H9 (cell line): Measurements from ENCODE around the gene ATG5. TPM values are rescaled to one million over a fixed set of nuclear protein-coding genes. Genes with fewer than 3 reads are reported as not detected.

ENCODE experiments used
- DNase-seq: peaks from one replicate; pipeline ENCODE4 v3.0.0-alpha.2; 2017
- H2AFZ ChIP-seq: one replicate; pipeline ENCODE4 v1.6.1; 2013; ENCODE audit warnings: mild to moderate bottlenecking, low read length, control low read depth, moderate library complexity
- H2AK5ac ChIP-seq: 2 replicates; pipeline ENCODE4 v1.6.1; 2013; ENCODE audit warnings: low read length, control low read depth, mixed read lengths; ENCODE audit not compliant: insufficient read length
- H2BK120ac ChIP-seq: one replicate; pipeline ENCODE4 v1.6.1; 2013; ENCODE audit warnings: low read depth, mild to moderate bottlenecking, low read length, control low read depth, inconsistent platforms; ENCODE audit not compliant: poor library complexity, severe bottlenecking
- H2BK12ac ChIP-seq: 2 replicates; pipeline ENCODE4 v1.6.1; 2013; ENCODE audit warnings: low read length, control low read depth, mixed read lengths, low read depth; ENCODE audit not compliant: insufficient read length
- H2BK15ac ChIP-seq: 2 replicates; pipeline ENCODE4 v1.6.1; 2013; ENCODE audit warnings: low read depth, low read length, control low read depth
- H2BK20ac ChIP-seq: one replicate; pipeline ENCODE4 v1.6.1; 2013; ENCODE audit warnings: low read depth, mild to moderate bottlenecking, low read length, control low read depth, inconsistent platforms; ENCODE audit not compliant: poor library complexity, severe bottlenecking
- H2BK5ac ChIP-seq: 2 replicates; pipeline ENCODE4 v1.6.1; 2013; ENCODE audit warnings: low read length, control low read depth, mixed read lengths; ENCODE audit not compliant: insufficient read length
- H3K14ac ChIP-seq: 2 replicates; pipeline ENCODE4 v1.6.1; 2013; ENCODE audit warnings: low read length, control low read depth; ENCODE audit not compliant: insufficient read depth
- H3K18ac ChIP-seq: 2 replicates; pipeline ENCODE4 v1.6.1; 2013; ENCODE audit warnings: low read depth, mild to moderate bottlenecking, mixed read lengths, low read length, control low read depth; ENCODE audit not compliant: insufficient read length
- H3K23ac ChIP-seq: 2 replicates; pipeline ENCODE4 v1.6.1; 2013; ENCODE audit warnings: low read length, control low read depth, mixed read lengths, low read depth; ENCODE audit not compliant: insufficient read length
- H3K23me2 ChIP-seq: 2 replicates; pipeline ENCODE4 v1.6.1; 2013; ENCODE audit warnings: low read depth, mild to moderate bottlenecking, mixed read lengths, low read length, control low read depth; ENCODE audit not compliant: insufficient read length, poor library complexity, severe bottlenecking
- H3K27ac ChIP-seq: 2 replicates; pipeline ENCODE4 v1.5.1; 2013; ENCODE audit warnings: low read length, control low read depth, mixed read lengths, low read depth; ENCODE audit not compliant: insufficient read length
- H3K27me3 ChIP-seq: 2 replicates; pipeline ENCODE4 v1.6.1; 2013; ENCODE audit warnings: low read length, control low read depth, inconsistent platforms; ENCODE audit not compliant: insufficient read depth
- H3K4ac ChIP-seq: 2 replicates; pipeline ENCODE4 v1.6.1; 2013; ENCODE audit warnings: low read depth, mild to moderate bottlenecking, control low read depth, inconsistent platforms, low read length, moderate library complexity
- H3K4me1 ChIP-seq: 2 replicates; pipeline ENCODE4 v1.6.1; 2013; ENCODE audit warnings: low read length, control low read depth, inconsistent platforms; ENCODE audit not compliant: insufficient read depth
- H3K4me2 ChIP-seq: 2 replicates; pipeline ENCODE4 v1.6.1; 2013; ENCODE audit warnings: low read length, control low read depth, mixed read lengths; ENCODE audit not compliant: insufficient read length, insufficient read depth
- H3K56ac ChIP-seq: 2 replicates; pipeline ENCODE4 v1.6.1; 2013; ENCODE audit warnings: low read depth, mild to moderate bottlenecking, mixed read lengths, low read length, control low read depth; ENCODE audit not compliant: insufficient read length
- H3K79me1 ChIP-seq: 2 replicates; pipeline ENCODE4 v1.6.1; 2013; ENCODE audit warnings: low read depth, mild to moderate bottlenecking, moderate library complexity, low read length, control low read depth, inconsistent platforms; ENCODE audit not compliant: insufficient read depth, poor library complexity, severe bottlenecking
- H3K79me2 ChIP-seq: 2 replicates; pipeline ENCODE4 v1.6.1; 2013; ENCODE audit warnings: low read length, control low read depth, inconsistent platforms; ENCODE audit not compliant: insufficient read depth
- H3K9ac ChIP-seq: 2 replicates; pipeline ENCODE4 v1.6.1; 2013; ENCODE audit warnings: low read length, control low read depth, mixed read lengths; ENCODE audit not compliant: insufficient read length; ENCODE audit errors: extremely low read depth
- H3K9me3 ChIP-seq: one replicate; pipeline ENCODE4 v1.6.1; 2013; ENCODE audit warnings: low read depth, low read length, inconsistent platforms; ENCODE audit not compliant: control insufficient read depth
- H3T11ph ChIP-seq: one replicate; pipeline ENCODE4 v1.6.1; 2013; ENCODE audit warnings: mild to moderate bottlenecking, low read length, control low read depth, inconsistent platforms
- H4K20me1 ChIP-seq: one replicate; pipeline ENCODE4 v1.6.1; 2013; ENCODE audit not compliant: control insufficient read depth, insufficient read length, insufficient read depth
- H4K5ac ChIP-seq: 2 replicates; pipeline ENCODE4 v1.6.1; 2013; ENCODE audit warnings: low read depth, mild to moderate bottlenecking, mixed read lengths, low read length, control low read depth; ENCODE audit not compliant: insufficient read length
- H4K8ac ChIP-seq: replicated peaks from 2 replicates; pipeline ENCODE4 v1.6.1; 2013; ENCODE audit warnings: low read length, control low read depth, mixed read lengths, low read depth; ENCODE audit not compliant: insufficient read length
- H4K91ac ChIP-seq: 2 replicates; pipeline ENCODE4 v1.6.1; 2013; ENCODE audit warnings: low read depth, mild to moderate bottlenecking, moderate library complexity, mixed read lengths, low read length, control low read depth; ENCODE audit not compliant: insufficient read length
- H3K27ac Mint-ChIP-seq, 3 experiments: 2 replicates in 2 of 3; 3 replicates in 1 of 3; pipeline ENCODE4 v1.8.0; 2020 to 2021; ENCODE audit warnings: mixed read lengths in 3 of 3, mild to moderate bottlenecking in 1 of 3, moderate library complexity in 1 of 3
- H3K27me3 Mint-ChIP-seq: 2 replicates; pipeline ENCODE4 v1.8.0; 2021; ENCODE audit warnings: low read depth, mild to moderate bottlenecking, moderate library complexity, mixed read lengths
- H3K36me3 Mint-ChIP-seq, 3 experiments: 2 replicates in 2 of 3; 3 replicates in 1 of 3; pipeline ENCODE4 v1.8.0; 2020 to 2021; ENCODE audit warnings: low read depth in 3 of 3, mixed read lengths in 3 of 3; ENCODE audit not compliant: insufficient read depth in 1 of 3
- H3K4me1 Mint-ChIP-seq, 2 experiments: 2 replicates each; pipeline ENCODE4 v1.8.0; 2020; ENCODE audit warnings: mixed read lengths in 2 of 2
- H3K4me3 Mint-ChIP-seq, 2 experiments: 2 replicates in 1 of 2; 3 replicates in 1 of 2; pipeline ENCODE4 v1.8.0; 2020 to 2021; ENCODE audit warnings: mild to moderate bottlenecking in 2 of 2, mixed read lengths in 2 of 2, moderate library complexity in 1 of 2
- H3K9me3 Mint-ChIP-seq, 2 experiments: 2 replicates in 1 of 2; 3 replicates in 1 of 2; pipeline ENCODE4 v1.8.0; 2020; ENCODE audit warnings: mild to moderate bottlenecking in 2 of 2, mixed read lengths in 2 of 2, moderate library complexity in 1 of 2
- WGBS: extraction: QIAGEN DNeasy Blood & Tissue Kit; methylation state at CpG from one replicate; pipeline ENCODE4 v1.1.7; 2013; ENCODE audit warnings: missing lambda C conversion rate, low lambda C conversion rate, mixed read lengths; ENCODE audit not compliant: insufficient read length; ENCODE audit errors: extremely low coverage; 5-methylcytosine and 5-hydroxymethylcytosine counted together
- total RNA-seq: library from RNA; stranded (reverse); gene quantifications from 2 replicates; pipeline ENCODE4 v1.2.1, GENCODE V29; 2021
- TF ChIP-seq, protein P1 (sequence below): fragments of 200-600 bp; sonication (generic); conservative IDR thresholded peaks from 3 replicates; pipeline ENCODE4 v1.8.0; 2021; ENCODE audit warnings: antibody characterized with exemption, mild to moderate bottlenecking

ATG5 gene
- total RNA-seq, 1 experiment from 2014 or later = 36.7 TPM

DNA sequence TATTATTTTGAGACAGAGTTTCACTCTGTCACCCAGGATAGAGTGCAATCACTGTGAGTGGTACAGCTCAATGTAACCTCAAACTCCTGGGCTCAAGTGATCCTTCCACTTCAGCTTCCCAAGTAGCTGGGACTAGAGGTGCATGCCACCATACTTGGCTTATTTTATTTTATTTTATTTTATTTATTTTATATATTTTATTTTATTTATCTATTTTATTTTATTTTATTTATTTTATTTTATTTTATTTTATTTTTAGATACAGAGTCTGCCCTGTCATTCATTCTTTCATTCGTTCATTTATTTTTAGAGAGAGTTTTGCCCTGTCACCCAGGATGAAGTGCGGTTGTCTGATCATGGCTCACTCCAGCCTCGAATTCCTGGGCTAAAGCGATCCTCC is 35.5 kb downstream of the ATG5 start:
- Histone ChIP-seq H3K14ac (no peak overlapping the region), H4K20me1 (no peaks in the 10 kb centered on the region), H3K27me3 (no peaks in the 10 kb centered on the region), H2BK20ac (no peak overlapping the region), H4K5ac (no peak overlapping the region), H3K79me2 (peaks cover 13% of the 10 kb centered on the region; the same call in 1 of the 2 replicates), H3K27ac (no peak overlapping the region), H2AFZ (no peak overlapping the region), H2BK12ac (no peak overlapping the region), H3K9me3 (no peaks in the 10 kb centered on the region), H4K91ac (no peak overlapping the region), H3K4ac (no peak overlapping the region), H3K79me1 (peaks cover 3% of the 10 kb centered on the region), H2BK5ac (no peak overlapping the region), H3K18ac (no peak overlapping the region), H3K4me2 (no peak overlapping the region), H3K9ac (no peak overlapping the region), H4K8ac (no peak overlapping the region), H3K4me1 (no peaks in the 10 kb centered on the region; the same call in 1 of the 2 replicates), H2AK5ac (no peak overlapping the region), H3T11ph (no peak overlapping the region), H3K23ac (no peak overlapping the region), H3K56ac (no peak overlapping the region), H2BK15ac (no peak overlapping the region), H3K23me2 (no peaks in the 10 kb centered on the region), H2BK120ac (no peak overlapping the region)
- DNase-seq = no peak
- TF ChIP-seq, protein P1, sequence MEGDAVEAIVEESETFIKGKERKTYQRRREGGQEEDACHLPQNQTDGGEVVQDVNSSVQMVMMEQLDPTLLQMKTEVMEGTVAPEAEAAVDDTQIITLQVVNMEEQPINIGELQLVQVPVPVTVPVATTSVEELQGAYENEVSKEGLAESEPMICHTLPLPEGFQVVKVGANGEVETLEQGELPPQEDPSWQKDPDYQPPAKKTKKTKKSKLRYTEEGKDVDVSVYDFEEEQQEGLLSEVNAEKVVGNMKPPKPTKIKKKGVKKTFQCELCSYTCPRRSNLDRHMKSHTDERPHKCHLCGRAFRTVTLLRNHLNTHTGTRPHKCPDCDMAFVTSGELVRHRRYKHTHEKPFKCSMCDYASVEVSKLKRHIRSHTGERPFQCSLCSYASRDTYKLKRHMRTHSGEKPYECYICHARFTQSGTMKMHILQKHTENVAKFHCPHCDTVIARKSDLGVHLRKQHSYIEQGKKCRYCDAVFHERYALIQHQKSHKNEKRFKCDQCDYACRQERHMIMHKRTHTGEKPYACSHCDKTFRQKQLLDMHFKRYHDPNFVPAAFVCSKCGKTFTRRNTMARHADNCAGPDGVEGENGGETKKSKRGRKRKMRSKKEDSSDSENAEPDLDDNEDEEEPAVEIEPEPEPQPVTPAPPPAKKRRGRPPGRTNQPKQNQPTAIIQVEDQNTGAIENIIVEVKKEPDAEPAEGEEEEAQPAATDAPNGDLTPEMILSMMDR = no peak
- Mint-ChIP-seq H3K36me3 (peaks cover 17 to 29% (median 22%) of the 10 kb centered on the region in 3 experiments), H3K27me3 (no peaks in the 10 kb centered on the region), H3K4me3 (no peak overlapping the region), H3K4me1 (peaks cover 11 to 20% of the 10 kb centered on the region in 2 experiments), H3K27ac (no peak overlapping the region), H3K9me3 (no peaks in the 10 kb centered on the region; a peak in 1 of 5 replicates)
- no CpG with 5 or more reads among the region's 4 CpGs for WGBS
